HFFc6 (cell line): ENCODE results near the gene ATP11A. TPM values are rescaled to one million over a fixed set of nuclear protein-coding genes. Genes with fewer than 3 reads are reported as not detected.

Experiments
- DNase-seq: peaks from one replicate; pipeline ENCODE4 v3.0.0-alpha.2; 2018
- H3K27ac Mint-ChIP-seq: 2 replicates; pipeline ENCODE4 v1.8.0; 2020; ENCODE audit warnings: mild to moderate bottlenecking, mixed read lengths
- H3K27me3 Mint-ChIP-seq: 2 replicates; pipeline ENCODE4 v1.8.0; 2021; ENCODE audit warnings: mild to moderate bottlenecking, moderate library complexity, mixed read lengths; ENCODE audit not compliant: insufficient read depth
- H3K36me3 Mint-ChIP-seq: 2 replicates; pipeline ENCODE4 v1.8.0; 2021; ENCODE audit warnings: low read depth, mixed read lengths
- H3K4me1 Mint-ChIP-seq: 2 replicates; pipeline ENCODE4 v1.8.0; 2020; ENCODE audit warnings: low read depth, mixed read lengths
- H3K4me3 Mint-ChIP-seq: 2 replicates; pipeline ENCODE4 v1.8.0; 2020; ENCODE audit warnings: mild to moderate bottlenecking, moderate library complexity, mixed read lengths
- H3K9me3 Mint-ChIP-seq: 2 replicates; pipeline ENCODE4 v1.8.0; 2020; ENCODE audit warnings: mild to moderate bottlenecking, mixed read lengths
- CTCF ChIP-seq: fragments of 200-600 bp; sonication (generic); IDR thresholded peaks from 2 replicates; pipeline ENCODE4 v1.5.0; 2021; ENCODE audit warnings: antibody characterized with exemption, mild to moderate bottlenecking
- total RNA-seq, 6 experiments: library from RNA; stranded (reverse); fragmentation: NEBNext Ultra II Directional; extraction: Animal tissue kit (Norgen Biotek cat#: 25700); gene quantifications; 2 replicates in 1 of 6; 3 replicates in 5 of 6; pipeline ENCODE4 v1.2.3, GENCODE V29; 2021

Gene ATP11A
- total RNA-seq, 6 experiments from 2014 or later = 4.3 to 29.9 (median 6.5) TPM

- peak; percentile 95 for TF ChIP-seq CTCF
- Mint-ChIP-seq H3K4me1 (no peaks in the 10 kb centered on the region; the same call in 1 of the 2 replicates), H3K27ac (no peak overlapping the region), H3K36me3 (no peaks in the 10 kb centered on the region), H3K9me3 (no peaks in the 10 kb centered on the region), H3K27me3 (peaks cover 5% of the 10 kb centered on the region; the same call in 1 of the 2 replicates), H3K4me3 (no peak overlapping the region)
- DNase-seq = peak; percentile 54
These were observed 184.3 kb downstream of the ATP11A start for GRCh38 chr13:112873851-112874750.

GRCh38 chr13:112874751-112875300 lies 185.0 kb downstream of the ATP11A start:
- no peaks in the 10 kb centered on the region; the same call in 1 of the 2 replicates for H3K4me1 Mint-ChIP-seq
- H3K9me3 Mint-ChIP-seq = no peaks in the 10 kb centered on the region
- no peak for DNase-seq
- H3K27ac Mint-ChIP-seq = no peak overlapping the region
- H3K27me3 Mint-ChIP-seq = peaks cover 5% of the 10 kb centered on the region
- no peaks in the 10 kb centered on the region for H3K36me3 Mint-ChIP-seq
- TF ChIP-seq CTCF = peak; percentile 18
- H3K4me3 Mint-ChIP-seq = no peak overlapping the region

GRCh38 chr13:112875627-112876026 lies 185.8 kb downstream of the ATP11A start:
- no peak for TF ChIP-seq CTCF
- H3K4me1 Mint-ChIP-seq = no peaks in the 10 kb centered on the region; the same call in 1 of the 2 replicates
- no peak for DNase-seq
- H3K4me3 Mint-ChIP-seq = no peak overlapping the region
- H3K36me3 Mint-ChIP-seq = no peaks in the 10 kb centered on the region
- no peak overlapping the region for H3K27ac Mint-ChIP-seq
- no peaks in the 10 kb centered on the region for H3K9me3 Mint-ChIP-seq
- peaks cover 5% of the 10 kb centered on the region for H3K27me3 Mint-ChIP-seq

GRCh38 chr13:112876305-112877000 lies 186.6 kb downstream of the ATP11A start:
- H3K9me3 Mint-ChIP-seq = no peaks in the 10 kb centered on the region
- H3K27me3 Mint-ChIP-seq = peaks cover 5% of the 10 kb centered on the region
- no peak for TF ChIP-seq CTCF
- no peak overlapping the region for H3K27ac Mint-ChIP-seq
- H3K36me3 Mint-ChIP-seq = no peaks in the 10 kb centered on the region
- no peak for DNase-seq
- no peak overlapping the region for H3K4me3 Mint-ChIP-seq
- H3K4me1 Mint-ChIP-seq = no peaks in the 10 kb centered on the region; the same call in 1 of the 2 replicates

GRCh38 chr13:112877066-112877465 lies 187.2 kb downstream of the ATP11A start:
- no peaks in the 10 kb centered on the region for H3K9me3 Mint-ChIP-seq
- no peaks in the 10 kb centered on the region for H3K36me3 Mint-ChIP-seq
- DNase-seq = no peak

More at GRCh38 chr13:112877066-112877465, 187.2 kb downstream of the ATP11A start:
- TF ChIP-seq CTCF = no peak
- Mint-ChIP-seq H3K27ac (no peak overlapping the region), H3K27me3 (peaks cover 5% of the 10 kb centered on the region), H3K4me1 (no peaks in the 10 kb centered on the region; the same call in 1 of the 2 replicates), H3K4me3 (no peak overlapping the region)
